Fibroblast of upper back skin (primary cell): ENCODE measurements around the gene METRNL.
"Not testable (repeated sequence)": the region's sequence is repeated elsewhere in the genome, so short reads cannot be mapped to it uniquely, and the experiment has no call there.

Experiments used
- DNase-seq: peaks from one replicate; pipeline ENCODE4 v3.0.0-alpha.2; 2013

Gene METRNL

DNA sequence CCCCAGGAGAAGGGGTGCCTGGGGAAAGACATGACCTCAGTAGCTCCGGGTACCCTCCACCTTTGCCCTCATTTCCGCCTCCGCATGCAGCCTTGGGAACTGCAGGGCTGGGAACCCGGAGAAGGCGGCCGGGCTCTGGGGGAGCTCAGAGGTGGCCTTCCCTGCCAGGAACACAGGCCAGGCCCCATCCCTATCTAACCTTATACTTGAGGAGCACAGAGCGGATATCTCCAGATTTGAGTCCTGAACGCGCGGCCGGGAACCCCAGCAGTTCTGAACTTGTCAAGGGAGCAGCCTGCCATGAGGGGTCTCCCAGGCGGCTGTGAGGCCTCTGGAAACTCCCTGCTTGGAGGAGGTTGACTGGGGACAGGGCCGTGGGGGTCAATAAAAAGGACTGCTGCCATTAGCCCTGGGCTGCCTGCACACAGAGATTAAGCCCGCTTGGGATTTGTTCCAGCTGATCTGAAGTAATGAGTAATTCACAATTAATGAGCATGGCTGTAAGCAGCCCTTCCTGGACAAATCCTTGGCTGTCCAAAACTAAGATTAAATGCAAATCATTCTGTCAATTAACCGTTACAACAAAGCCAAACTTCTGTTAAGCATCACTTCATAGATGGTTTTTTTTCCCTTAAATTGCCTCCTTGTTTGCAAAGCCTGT lies 26.3 kb upstream of the METRNL start:
- peak; percentile 18 for DNase-seq

GRCh38 chr17:83053739-83054451 lies 25.5 kb upstream of the METRNL start:
- no peak for DNase-seq

DNA sequence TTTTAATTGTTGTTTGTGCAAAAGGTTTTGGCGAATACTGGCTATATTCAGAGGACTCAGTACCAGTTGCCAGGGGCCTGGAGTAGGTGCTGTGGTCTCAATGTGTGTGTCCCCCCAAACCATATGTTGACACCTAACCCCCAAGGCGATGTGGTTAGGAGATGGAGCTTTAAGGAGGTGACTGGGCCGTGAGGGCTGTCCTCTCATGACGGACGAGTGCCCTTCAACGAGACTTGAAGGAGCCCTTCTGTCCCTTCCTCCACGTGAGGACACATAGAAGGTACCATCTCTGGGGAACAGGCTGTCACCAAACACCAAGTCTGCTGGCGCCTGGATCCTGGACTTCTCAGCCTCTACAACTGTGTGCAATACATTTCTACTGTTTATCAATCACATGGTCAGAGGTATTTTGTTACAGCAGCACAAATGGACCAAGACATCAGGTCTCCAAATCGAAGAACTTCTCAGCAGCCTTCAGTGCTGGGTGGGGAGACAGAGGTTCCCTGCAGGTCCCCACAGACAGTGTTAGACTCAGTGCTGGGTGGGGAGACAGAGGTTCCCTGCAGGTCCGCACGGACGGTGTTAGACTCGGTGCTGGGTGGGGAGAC lies 24.8 kb upstream of the METRNL start:
- DNase-seq, result no peak

- DNase-seq, result not testable (repeated sequence)
These were observed 24.2 kb upstream of the METRNL start for GRCh38 chr17:83055176-83055575.

GRCh38 chr17:83055911-83056582 lies 23.4 kb upstream of the METRNL start:
- peak; percentile 83 for DNase-seq

DNA sequence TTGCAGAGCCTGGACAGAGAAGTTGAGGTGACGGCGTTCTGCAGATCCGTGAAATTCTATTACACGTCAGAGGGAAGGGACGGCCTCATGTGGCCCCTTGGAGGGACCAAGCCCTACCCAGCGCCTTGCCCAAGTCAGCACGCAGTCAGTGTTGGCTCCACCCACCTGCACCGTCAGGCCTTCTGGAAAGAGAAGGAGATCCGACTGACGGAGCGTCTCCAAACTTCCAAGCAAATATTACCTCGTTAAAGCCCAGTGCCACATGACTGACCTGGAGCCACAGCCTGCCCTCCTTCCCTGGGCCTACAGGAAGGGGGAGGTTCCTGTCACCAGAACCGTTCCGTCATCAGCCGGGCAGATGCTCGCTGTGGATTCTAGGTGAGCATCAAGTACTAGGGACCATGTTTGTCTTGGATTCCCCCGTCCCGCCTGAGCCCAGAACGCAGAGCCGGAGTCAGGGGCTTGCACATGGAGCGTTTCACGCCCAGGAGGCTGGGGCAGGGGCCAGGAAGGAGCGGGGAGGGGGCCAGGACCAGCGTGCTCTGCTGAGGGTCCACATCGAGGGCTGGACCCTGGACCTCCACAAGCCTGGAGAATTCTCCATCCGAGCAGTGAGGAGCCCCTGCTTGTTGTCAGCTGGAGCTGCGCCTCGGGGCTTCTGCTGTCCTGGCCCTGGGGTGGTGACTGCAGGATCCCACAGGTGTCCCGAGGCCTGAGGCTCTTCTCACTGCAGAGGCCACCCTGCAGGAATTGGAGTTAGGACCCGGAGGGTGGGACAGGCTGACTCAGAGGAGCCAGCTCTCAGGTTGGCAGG lies 22.6 kb upstream of the METRNL start:
- DNase-seq, result no peak

DNA sequence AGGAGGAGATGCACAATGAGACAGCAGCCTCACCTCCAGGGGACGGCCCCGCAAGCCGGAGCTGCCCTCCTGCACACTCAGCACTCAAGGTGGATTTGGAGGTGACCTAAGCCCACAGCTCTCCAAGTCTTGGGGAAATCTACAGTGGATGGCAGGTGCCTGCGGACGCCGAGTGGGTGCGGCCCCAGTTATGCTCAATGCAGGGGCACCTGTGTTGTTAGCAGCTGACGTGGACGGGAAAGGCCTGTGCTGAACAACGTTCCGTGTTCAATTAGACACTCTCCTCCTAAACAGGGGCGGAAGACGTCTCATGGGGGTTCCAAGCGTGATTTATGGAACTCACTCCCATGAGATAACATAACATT lies 22.0 kb upstream of the METRNL start:
- no peak for DNase-seq

GRCh38 chr17:83057793-83058265 lies 21.6 kb upstream of the METRNL start:
- DNase-seq, result no peak

DNA sequence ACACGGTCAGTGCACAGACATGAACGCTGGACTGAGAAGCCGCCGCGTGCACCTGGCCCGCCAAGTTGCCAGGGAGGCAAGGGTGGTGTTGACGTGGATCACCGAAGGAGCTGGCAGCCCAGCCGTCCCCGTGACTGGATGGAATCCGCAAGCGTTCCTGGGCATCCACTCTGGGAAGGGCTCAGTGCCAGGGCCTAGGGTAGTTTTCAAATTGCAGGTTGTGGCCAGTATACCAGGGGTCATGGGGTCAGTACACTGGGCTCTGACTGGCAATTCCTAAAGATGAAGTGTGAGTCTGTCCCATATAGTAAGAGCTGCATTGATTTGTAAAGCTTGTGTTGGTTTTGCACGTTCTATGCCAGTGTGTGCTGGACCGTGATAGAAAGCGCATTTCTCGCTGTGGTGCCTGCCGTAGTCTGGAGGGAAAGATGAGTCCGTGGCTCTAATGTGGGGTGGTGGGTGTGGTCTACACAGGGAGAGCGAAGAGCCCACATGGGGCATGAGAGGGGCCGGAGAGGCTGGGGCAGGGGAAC lies 21.1 kb upstream of the METRNL start:
- no peak for DNase-seq

- no peak for DNase-seq
These were observed 17.8 kb upstream of the METRNL start for GRCh38 chr17:83061586-83061985.

DNA sequence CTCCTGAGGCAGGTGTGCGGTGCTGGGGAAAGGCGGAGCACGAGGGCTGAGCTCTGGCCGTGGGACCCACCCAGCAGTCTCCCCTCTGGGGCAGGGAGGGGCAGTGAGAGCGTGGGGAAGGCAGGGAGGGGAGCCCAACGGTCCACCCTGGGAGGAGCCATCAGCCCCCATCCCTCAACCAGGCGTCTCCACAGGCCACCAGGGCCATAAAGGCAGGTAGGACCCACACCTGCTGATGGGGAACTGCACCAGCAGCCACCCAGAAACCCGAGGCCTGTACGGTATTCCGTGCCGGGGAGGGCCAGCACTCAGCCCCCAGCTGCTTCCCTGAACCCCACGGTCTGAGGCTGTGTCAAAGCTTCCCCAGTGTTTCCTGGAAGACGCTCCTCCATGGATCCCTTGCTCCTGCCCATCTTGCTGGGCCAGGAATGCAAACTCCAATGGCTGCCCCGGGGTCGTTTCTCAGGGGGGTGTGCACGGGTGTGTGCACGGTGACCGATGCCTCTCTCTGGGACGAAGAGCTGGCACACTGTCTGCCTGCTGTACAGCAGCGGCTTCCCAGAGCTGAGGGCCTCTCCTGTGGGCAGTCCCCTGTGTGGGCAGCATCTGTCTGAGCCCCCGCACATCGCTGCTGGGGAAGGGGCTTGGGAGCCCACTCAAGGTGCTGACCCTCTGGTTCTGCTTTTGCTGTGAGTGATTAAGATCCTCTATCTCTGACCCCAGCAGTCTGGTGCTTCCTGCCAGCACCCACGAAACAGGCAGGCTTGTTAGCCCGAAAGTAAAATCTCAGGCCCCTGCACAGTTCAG lies 17.2 kb upstream of the METRNL start:
- no peak for DNase-seq

GRCh38 chr17:83062818-83063671 lies 16.4 kb upstream of the METRNL start:
- DNase-seq, result no peak

GRCh38 chr17:83064021-83064731 lies 15.2 kb upstream of the METRNL start:
- DNase-seq, result no peak

DNA sequence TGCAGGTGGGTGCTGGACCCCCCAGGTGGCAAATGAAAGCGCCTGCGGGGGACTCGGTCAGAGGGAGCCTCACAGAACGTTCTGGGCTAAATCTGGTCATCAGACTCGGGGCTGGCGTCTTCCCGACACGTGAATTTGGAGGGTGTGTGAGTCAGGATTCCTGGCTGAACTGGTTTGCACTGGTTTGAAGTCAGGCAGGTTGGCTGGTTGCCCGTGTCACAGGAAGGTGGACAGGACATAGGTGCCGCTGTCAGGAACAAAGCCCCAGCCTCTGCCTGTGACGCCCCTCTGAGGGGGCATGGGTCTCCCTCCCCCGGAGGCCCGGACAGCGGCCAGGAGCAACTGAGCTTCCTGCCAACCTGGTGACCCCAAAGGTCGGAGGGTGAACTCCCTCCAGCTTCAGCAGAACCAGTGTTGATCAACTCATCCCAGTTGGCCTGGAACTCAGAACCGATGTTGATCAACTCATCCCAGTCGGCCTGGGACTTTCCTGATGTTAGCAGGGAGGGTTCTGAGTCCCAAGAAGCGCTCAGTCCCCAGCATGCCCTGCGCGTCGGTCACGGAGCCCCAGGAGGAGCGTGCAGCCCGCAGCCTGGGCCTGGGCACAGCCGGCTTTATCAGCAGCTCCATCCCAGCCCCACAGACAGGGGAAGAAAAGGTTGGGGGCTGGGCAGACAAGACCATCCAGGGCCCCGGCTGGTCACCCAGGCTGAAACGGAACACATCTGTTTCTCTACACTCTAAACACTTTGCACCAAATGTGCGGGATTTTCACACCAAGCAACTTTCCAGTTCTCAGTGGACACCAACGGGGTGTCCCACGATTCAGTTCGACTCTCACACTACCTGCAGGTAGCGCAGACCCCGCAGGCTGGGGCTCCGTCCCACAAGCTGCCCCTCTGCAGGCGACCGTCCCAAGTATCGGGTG lies 14.4 kb upstream of the METRNL start:
- no peak for DNase-seq

DNA sequence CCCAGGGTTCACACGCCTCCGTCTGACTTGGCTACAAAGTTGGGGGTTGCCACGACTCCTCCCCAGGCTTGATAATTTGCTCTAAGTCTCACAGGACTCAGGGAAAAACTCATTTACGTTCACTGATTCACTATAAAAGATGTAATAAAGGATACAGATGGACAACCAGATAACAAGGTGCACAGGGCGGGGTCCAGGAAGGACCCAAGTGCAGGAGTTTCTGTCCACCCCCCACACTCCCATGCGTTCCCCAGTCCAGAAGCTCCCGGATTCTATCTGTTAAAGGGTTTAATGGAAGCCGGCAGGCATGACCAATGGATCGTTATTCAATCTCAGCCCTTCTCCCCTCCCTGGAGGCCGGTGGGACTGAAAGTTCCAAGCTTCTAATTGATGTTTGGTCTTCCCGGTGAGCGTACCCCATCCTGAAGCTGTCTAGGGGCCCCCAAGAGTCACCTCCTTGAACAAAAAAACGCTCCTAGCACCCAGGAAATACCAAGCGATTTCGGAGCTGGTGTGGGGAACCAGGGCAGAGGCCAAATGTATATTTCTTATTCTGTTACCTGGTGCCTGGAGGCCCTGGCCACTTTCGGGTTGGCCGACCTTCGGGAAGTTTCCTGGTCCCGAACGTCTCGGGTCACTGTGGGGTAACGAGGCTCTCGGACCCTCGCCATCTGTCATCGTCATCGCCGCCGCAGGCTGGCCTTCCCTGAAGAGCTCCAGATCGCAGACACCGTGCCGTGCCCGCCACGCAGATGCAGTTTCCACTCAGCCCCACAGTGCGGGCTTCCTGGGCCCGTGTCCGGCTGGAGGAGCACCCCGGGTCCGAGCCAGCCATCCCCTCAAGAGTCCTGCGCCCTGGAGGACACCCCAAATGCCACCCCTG lies 13.5 kb upstream of the METRNL start:
- DNase-seq, result no peak

DNA sequence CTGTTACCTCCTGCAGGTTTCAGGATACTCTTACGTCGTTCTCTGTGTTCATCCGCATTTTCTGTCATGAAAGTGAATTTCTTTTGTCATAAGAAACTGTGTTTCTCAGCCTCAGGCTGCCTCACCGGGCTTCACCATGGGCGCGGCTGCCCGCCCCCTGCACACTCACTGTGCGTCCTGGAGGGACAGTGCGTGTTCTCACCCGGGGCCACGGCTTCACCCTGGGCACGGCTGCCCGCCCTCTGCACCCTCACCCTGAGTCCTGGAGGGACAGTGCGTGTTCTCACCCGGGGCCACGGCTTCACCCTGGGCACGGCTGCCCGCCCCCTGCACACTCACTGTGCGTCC lies 12.9 kb upstream of the METRNL start:
- not testable (repeated sequence) for DNase-seq

- DNase-seq, result no peak
These were observed 12.2 kb upstream of the METRNL start for GRCh38 chr17:83067071-83067717.
